Measurements from ENCODE around the gene GDF7. TPM values are rescaled to one million over a fixed set of nuclear protein-coding genes. Genes with fewer than 3 reads are reported as not detected.

Gene GDF7
- polyA plus RNA-seq (not detected in 3 replicates), polyA minus RNA-seq (0.03 TPM in 1 of 3 replicates, not detected in the others)
- polyA plus RNA-seq (2011; ENCODE audit: low read depth) = 0.10 TPM
- not detected in 2 replicates for polyA plus RNA-seq (2011; cell fraction: cytosol; rRNA removed)
- 0.01 TPM in 2 replicates for polyA plus RNA-seq (2011; cell fraction: nucleus; rRNA removed)
- polyA plus RNA-seq (2012; ENCODE audit: low replicate concordance) = 0.28 TPM in 1 of 2 replicates, not detected in the other
- polyA minus RNA-seq (2011; cell fraction: cytosol; rRNA and poly(A)+ RNA removed) = not detected
- polyA minus RNA-seq (2011; cell fraction: nucleus; rRNA and poly(A)+ RNA removed) = under 0.01 TPM in 1 of 2 replicates, not detected in the other

DNA sequence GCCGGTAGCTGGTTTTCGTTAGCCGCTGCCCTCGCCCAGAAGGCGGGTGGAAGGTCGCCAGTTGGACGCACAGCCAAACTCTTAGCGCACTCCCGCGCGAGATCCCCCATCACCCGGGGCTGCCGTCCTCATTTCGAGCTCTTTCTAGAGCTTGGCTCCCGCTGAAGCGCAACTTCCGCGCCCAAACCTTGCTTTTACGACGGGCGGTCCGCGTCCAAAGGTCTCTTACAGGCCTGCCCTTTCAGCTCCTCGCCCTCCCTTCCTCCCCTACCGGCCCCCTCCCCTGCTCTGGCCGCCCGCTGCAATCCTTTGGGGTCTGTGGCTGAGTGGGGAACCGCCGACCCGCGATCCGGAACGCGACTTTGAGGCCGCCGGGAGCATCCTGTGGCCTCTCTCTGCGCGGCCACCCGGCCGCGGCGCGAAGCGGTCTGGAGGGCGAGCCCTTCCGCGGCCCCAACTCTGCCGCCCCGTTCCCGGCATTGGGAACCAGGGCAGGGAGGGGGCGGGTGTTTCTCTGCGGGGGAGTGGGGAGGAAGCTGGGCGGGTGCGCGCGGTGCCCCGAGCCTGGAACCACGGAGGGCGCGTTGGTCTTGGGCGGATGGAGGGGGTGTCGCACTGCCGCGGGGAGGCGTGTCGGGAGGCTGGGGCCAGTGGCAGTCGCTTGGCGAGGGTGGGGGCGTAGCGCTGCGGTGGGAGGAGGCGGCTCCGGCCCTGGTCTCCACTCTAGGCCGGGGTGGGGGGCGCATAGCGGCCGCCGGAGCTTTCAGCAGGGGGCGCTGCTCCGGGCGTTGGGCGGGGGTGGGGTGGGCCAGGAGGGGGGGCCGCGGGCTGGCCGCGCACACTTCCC lies at the start of gene GDF7:
Gene GDF7, plus strand, starts transcription at position 841 of the 847 bp plus-strand sequence. CDS start 96 bp downstream, outside the sequence.
- Histone ChIP-seq H3K79me2 (ENCODE audit: control insufficient read depth, insufficient read depth, low read length) (no peaks in the 10 kb centered on the region), H3K9ac (ENCODE audit: control insufficient read depth, extremely low read depth, insufficient read depth, low read length) (no peak within 1 kb of the TSS), H3K4me2 (ENCODE audit: control insufficient read depth, extremely low read depth, insufficient read depth, low read depth, low read length) (peak within 1 kb of the TSS; percentile 45), H3K4me1 (ENCODE audit: control insufficient read depth, extremely low read depth, insufficient read depth, low read length) (peaks cover 4% of the 10 kb centered on the region), H2AFZ (ENCODE audit: control insufficient read depth, low read length) (peak within 1 kb of the TSS; percentile 39), H3K4me3 (ENCODE audit: control insufficient read depth in 2 of 3, extremely low read depth in 1 of 3, insufficient read depth in 2 of 3, low read depth in 1 of 3, low read length in 3 of 3) (peak within 1 kb of the TSS; percentile 14 to 43 (median 25)), H3K9me1 (ENCODE audit: control insufficient read depth, extremely low read depth, insufficient read depth, low read length) (no peaks in the 10 kb centered on the region), H3K27me3 (ENCODE audit: control insufficient read depth, extremely low read depth, insufficient read depth, low read length) (peaks cover 92% of the 10 kb centered on the region), H3K9me3 (ENCODE audit: control insufficient read depth, low read depth, low read length) (no peaks in the 10 kb centered on the region), H3K36me3 (ENCODE audit: control insufficient read depth in 2 of 2, extremely low read depth in 1 of 2, insufficient read depth in 2 of 2, low read length in 2 of 2) (no peaks in the 10 kb centered on the region), H4K20me1 (ENCODE audit: control insufficient read depth, extremely low read depth, insufficient read depth, low read length) (no peaks in the 10 kb centered on the region), H3K27ac (ENCODE audit: control insufficient read depth, insufficient read depth, low read length) (no peak within 1 kb of the TSS)
- no peak for FAIRE-seq
- dilution Hi-C loops (cut with MboI; ENCODE audit: extremely low pct_ligation_motif_present, low sequenced_read_pairs) = no loop called here
- DNase-seq (ENCODE audit: low read depth, low spot score) = no peak
- TF ChIP-seq EZH2 (IDR thresholded peaks at IDR 0.05; ENCODE audit: low read length) = peak; percentile 95
- TF ChIP-seq, protein P1, sequence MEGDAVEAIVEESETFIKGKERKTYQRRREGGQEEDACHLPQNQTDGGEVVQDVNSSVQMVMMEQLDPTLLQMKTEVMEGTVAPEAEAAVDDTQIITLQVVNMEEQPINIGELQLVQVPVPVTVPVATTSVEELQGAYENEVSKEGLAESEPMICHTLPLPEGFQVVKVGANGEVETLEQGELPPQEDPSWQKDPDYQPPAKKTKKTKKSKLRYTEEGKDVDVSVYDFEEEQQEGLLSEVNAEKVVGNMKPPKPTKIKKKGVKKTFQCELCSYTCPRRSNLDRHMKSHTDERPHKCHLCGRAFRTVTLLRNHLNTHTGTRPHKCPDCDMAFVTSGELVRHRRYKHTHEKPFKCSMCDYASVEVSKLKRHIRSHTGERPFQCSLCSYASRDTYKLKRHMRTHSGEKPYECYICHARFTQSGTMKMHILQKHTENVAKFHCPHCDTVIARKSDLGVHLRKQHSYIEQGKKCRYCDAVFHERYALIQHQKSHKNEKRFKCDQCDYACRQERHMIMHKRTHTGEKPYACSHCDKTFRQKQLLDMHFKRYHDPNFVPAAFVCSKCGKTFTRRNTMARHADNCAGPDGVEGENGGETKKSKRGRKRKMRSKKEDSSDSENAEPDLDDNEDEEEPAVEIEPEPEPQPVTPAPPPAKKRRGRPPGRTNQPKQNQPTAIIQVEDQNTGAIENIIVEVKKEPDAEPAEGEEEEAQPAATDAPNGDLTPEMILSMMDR (optimal IDR thresholded peaks at IDR 0.05 in 1 of 3, IDR thresholded peaks at IDR 0.05 in 1 of 3, conservative IDR thresholded peaks at IDR 0.05 in 1 of 3; ENCODE audit: extremely low read depth in 1 of 3, insufficient read depth in 2 of 3, low read length in 3 of 3) = peak in 2 of 3 experiments; percentile 14 to 19

DNA sequence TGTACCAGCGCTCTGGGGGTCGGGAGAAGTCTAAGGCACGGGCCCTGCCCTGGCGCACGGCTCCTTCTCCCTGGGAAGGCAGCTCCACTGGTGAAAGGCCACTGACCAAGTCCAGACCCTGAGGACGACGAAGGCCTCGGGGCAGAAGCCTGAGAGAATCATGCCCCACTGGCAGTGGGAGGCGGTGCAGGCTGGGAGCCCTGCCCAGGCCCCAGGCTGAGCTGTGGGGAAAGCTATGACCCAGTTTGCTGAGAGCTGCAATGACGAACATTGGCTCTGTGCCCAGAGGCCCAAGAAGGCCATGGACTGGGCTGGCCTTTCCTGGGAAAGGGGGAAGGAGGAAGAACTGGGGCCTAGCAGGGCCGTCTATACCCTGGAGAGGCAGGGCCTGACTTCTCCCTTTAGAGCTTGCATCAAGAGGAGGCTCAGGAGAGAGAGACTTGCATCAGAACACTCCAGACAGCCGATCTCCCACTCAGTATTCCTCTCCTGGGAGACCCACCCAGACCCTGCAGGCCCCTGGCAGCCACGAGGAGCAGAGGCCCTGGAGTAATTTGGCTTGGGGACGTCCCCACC lies 49.0 kb upstream of the GDF7 start:
- H3K9ac ChIP-seq (ENCODE audit: control insufficient read depth, extremely low read depth, insufficient read depth, low read length) = no peak overlapping the region
- no peak for FAIRE-seq
- peaks cover 19% of the 10 kb centered on the region for H3K4me1 ChIP-seq (ENCODE audit: control insufficient read depth, extremely low read depth, insufficient read depth, low read length)
- TF ChIP-seq, protein P1 (optimal IDR thresholded peaks at IDR 0.05 in 1 of 3, IDR thresholded peaks at IDR 0.05 in 1 of 3, conservative IDR thresholded peaks at IDR 0.05 in 1 of 3; ENCODE audit: extremely low read depth in 1 of 3, insufficient read depth in 2 of 3, low read length in 3 of 3) = peak in 1 of 3 experiments; percentile 17
- no peak for TF ChIP-seq EZH2 (IDR thresholded peaks at IDR 0.05; ENCODE audit: low read length)
- no peaks in the 10 kb centered on the region for H3K9me1 ChIP-seq (ENCODE audit: control insufficient read depth, extremely low read depth, insufficient read depth, low read length)
- H3K4me3 ChIP-seq (ENCODE audit: control insufficient read depth in 2 of 3, extremely low read depth in 1 of 3, insufficient read depth in 2 of 3, low read depth in 1 of 3, low read length in 3 of 3) = no peak overlapping the region
- H3K79me2 ChIP-seq (ENCODE audit: control insufficient read depth, insufficient read depth, low read length) = no peaks in the 10 kb centered on the region
- no peak for DNase-seq (ENCODE audit: low read depth, low spot score)
- no peaks in the 10 kb centered on the region for H3K9me3 ChIP-seq (ENCODE audit: control insufficient read depth, low read depth, low read length)
- peaks cover 2% of the 10 kb centered on the region for H4K20me1 ChIP-seq (ENCODE audit: control insufficient read depth, extremely low read depth, insufficient read depth, low read length)
- H3K27ac ChIP-seq (ENCODE audit: control insufficient read depth, insufficient read depth, low read length) = no peak overlapping the region
- no peak overlapping the region for H2AFZ ChIP-seq (ENCODE audit: control insufficient read depth, low read length)
- no peak overlapping the region for H3K4me2 ChIP-seq (ENCODE audit: control insufficient read depth, extremely low read depth, insufficient read depth, low read depth, low read length)
- H3K27me3 ChIP-seq (ENCODE audit: control insufficient read depth, extremely low read depth, insufficient read depth, low read length) = no peaks in the 10 kb centered on the region
- peaks cover 7 to 17% of the 10 kb centered on the region in 2 experiments for H3K36me3 ChIP-seq (ENCODE audit: control insufficient read depth in 2 of 2, extremely low read depth in 1 of 2, insufficient read depth in 2 of 2, low read length in 2 of 2)
- dilution Hi-C loops (cut with MboI; ENCODE audit: extremely low pct_ligation_motif_present, low sequenced_read_pairs) = no loop called here
